Sigmoid colon (tissue), 7 donors: ENCODE data around the gene HNRNPA3. TPM values are rescaled to one million over a fixed set of nuclear protein-coding genes. Genes with fewer than 3 reads are reported as not detected.
A peak's percentile ranks its signal among the peaks of the same experiment; 100 is the strongest.

Source experiments
- DNase-seq: peaks from one replicate; pipeline ENCODE4 v3.0.0-alpha.2; 2019
- H3K27ac ChIP-seq, 4 donors: fragments of 200-600 bp; sonication (generic); one replicate each; pipeline ENCODE4 v1.5.1; 2016 to 2019; ENCODE audit warnings: mild to moderate bottlenecking in 1 of 4
- H3K27me3 ChIP-seq, 3 donors: fragments of 200-600 bp; sonication (generic); one replicate each; pipeline ENCODE4 v1.5.1; 2019; ENCODE audit warnings: mild to moderate bottlenecking in 1 of 3
- H3K36me3 ChIP-seq, 4 donors: fragments of 200-600 bp; sonication (generic); one replicate each; pipeline ENCODE4 v1.5.1; 2016 to 2019
- H3K4me1 ChIP-seq, 4 donors: fragments of 200-600 bp; sonication (generic); one replicate each; pipeline ENCODE4 v1.5.1; 2017 to 2019
- H3K4me3 ChIP-seq, 4 donors: fragments of 200-600 bp; sonication (generic); one replicate each; pipeline ENCODE4 v1.5.1; 2017 to 2019; ENCODE audit warnings: mild to moderate bottlenecking in 2 of 4, moderate library complexity in 1 of 4
- H3K9me3 ChIP-seq, 4 donors: fragments of 200-600 bp in 3 of 4; sonication (generic) in 3 of 4; one replicate each; pipeline versions ENCODE4 v1.5.1 to v1.6.1; 2013 to 2019
- CTCF ChIP-seq, 4 experiments: fragments of 450-650 bp in 3 of 4; fragments of 200-600 bp in 1 of 4; IDR thresholded peaks; one replicate each; pipeline ENCODE4 v1.5.1; 2016 to 2019; ENCODE audit warnings: antibody characterized with exemption in 4 of 4, mild to moderate bottlenecking in 3 of 4, moderate library complexity in 2 of 4
- EP300 ChIP-seq, 4 donors: sonication (generic); formaldehyde crosslinking; IDR thresholded peaks; one replicate each; pipeline ENCODE4 v1.6.1; 2017; ENCODE audit warnings: antibody characterized with exemption in 4 of 4
- POLR2A ChIP-seq, 2 donors: fragments of 450-650 bp; IDR thresholded peaks; one replicate each; pipeline ENCODE4 v1.6.1; 2016; ENCODE audit warnings: antibody characterized with exemption in 2 of 2, mild to moderate bottlenecking in 2 of 2, moderate library complexity in 2 of 2
- POLR2AphosphoS5 ChIP-seq, 4 donors: sonication (generic); formaldehyde crosslinking; IDR thresholded peaks; one replicate each; pipeline ENCODE4 v1.6.1; 2017; ENCODE audit warnings: antibody characterized with exemption in 4 of 4
- WGBS, 2 donors: extraction: QIAGEN DNeasy Blood & Tissue Kit; methylation state at CpG; one replicate each; pipeline ENCODE4 v1.1.7; 2013; 5-methylcytosine and 5-hydroxymethylcytosine counted together
- intact Hi-C: fragments of 100-400 bp; cut with DNase I; formaldehyde crosslinking; loops from one replicate; pipeline ENCODE4 v1.15.1; 2023
- polyA plus RNA-seq, 3 donors: library from polyadenylated mRNA; stranded (reverse); fragments of 200-250 nt; gene quantifications; one replicate each; pipeline ENCODE4 v1.2.3, GENCODE V29; 2013
- small RNA-seq, 3 donors: library from RNA; depleted of rRNA; stranded (forward); fragments of <200 nt; gene quantifications; one replicate each; pipeline ENCODE3, GENCODE V24; 2016
- total RNA-seq, 4 donors: library from RNA; depleted of rRNA; stranded (reverse); fragments of >200 nt; gene quantifications; one replicate each; pipeline ENCODE4 v1.1.0, GENCODE V29; 2016
- donor health status: healthy with polysubstance abuse.
- donor health status: Bipolar disorder and iron deficiency.
- donor health status: healthy.

HNRNPA3 gene
- total and polyA plus RNA-seq, 7 donors, result 69.2 to 261 (median 82.1) TPM

DNA sequence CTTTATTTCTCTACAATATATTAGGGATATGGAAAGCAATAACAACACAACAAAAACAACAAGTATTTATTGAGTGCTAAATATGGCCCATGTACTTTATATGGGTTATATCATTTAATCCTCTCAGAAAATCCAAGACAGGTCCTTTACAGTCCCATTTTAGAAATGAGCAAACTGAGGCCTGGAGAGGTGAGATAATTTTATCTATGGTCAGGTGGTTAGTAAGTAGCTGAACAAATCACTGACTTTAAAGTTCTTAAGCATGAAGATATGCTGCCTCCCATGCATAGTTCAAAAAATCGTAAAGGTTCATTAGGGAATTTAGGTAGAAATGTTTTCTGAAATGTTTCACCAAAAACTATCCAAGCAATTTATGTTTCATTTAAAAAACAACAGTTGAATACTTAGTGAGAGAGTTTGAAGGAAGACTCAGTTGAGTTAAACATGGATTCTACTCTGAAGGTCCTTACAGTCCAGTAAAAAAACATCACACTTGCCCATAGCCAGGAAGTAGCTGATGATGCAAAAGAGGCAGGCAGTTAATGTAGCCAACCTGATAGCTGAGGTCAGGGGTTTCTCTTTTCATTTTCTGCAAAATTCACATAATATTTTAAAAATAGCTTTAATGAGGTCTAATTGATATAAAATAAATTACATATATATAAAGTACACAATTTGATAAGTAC is 59.5 kb downstream of the HNRNPA3 start:
- TF ChIP-seq POLR2A (IDR thresholded peaks at IDR 0.05), result no peak
- TF ChIP-seq CTCF (IDR thresholded peaks at IDR 0.05), result no peak
- no peak for TF ChIP-seq POLR2AphosphoS5 (IDR thresholded peaks at IDR 0.05)
- TF ChIP-seq EP300 (IDR thresholded peaks at IDR 0.05), result no peak
- Histone ChIP-seq H3K36me3 (no peaks in the 10 kb centered on the region), H3K4me1 (peaks cover 0 to 21% (median 7%) of the 10 kb centered on the region in 4 donors), H3K27ac (no peak overlapping the region), H3K27me3 (no peaks in the 10 kb centered on the region), H3K4me3 (no peak overlapping the region), H3K9me3 (no peaks in the 10 kb centered on the region)
- intact Hi-C loops, result no loop called here
- 95 to 97% methylated on average over 1 of the region's 1 CpG for WGBS, 2 donors
- no peak for DNase-seq

- 61 to 77% methylated on average over 2 of the region's 2 CpGs for WGBS, 2 donors
- Histone ChIP-seq H3K9me3 (no peaks in the 10 kb centered on the region), H3K27ac (no peak overlapping the region), H3K4me3 (no peak overlapping the region), H3K36me3 (no peaks in the 10 kb centered on the region), H3K27me3 (no peaks in the 10 kb centered on the region), H3K4me1 (peaks cover 0 to 21% (median 7%) of the 10 kb centered on the region in 4 donors)
- no peak for DNase-seq
- intact Hi-C loops, result no loop called here
- no peak for TF ChIP-seq POLR2AphosphoS5 (IDR thresholded peaks at IDR 0.05)
- TF ChIP-seq EP300 (IDR thresholded peaks at IDR 0.05), result no peak
- TF ChIP-seq POLR2A (IDR thresholded peaks at IDR 0.05), result no peak
- TF ChIP-seq CTCF (IDR thresholded peaks at IDR 0.05), result no peak
Observed at GRCh38 chr2:177272765-177273164, 60.2 kb downstream of the HNRNPA3 start.

DNA sequence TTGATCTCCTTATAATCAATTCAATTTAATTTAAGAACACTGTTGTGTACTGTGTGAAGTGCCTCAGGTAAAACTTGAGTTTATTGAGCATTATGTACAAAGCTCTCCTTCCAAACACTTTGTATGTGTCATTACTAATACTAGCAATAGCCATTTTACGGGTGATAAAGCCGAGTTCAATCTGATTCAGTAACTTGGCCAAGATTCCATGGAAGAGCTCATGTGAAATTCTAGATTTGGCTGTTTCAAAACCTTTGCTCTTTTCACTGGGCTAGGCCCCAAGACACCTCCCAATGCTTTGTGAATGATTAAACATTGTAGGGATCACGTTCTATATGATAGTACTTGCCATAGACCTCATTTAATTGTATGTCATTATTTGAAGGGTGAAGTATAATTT is 60.8 kb downstream of the HNRNPA3 start:
- Histone ChIP-seq H3K27me3 (no peaks in the 10 kb centered on the region), H3K36me3 (no peaks in the 10 kb centered on the region), H3K4me1 (peaks cover 0 to 21% (median 7%) of the 10 kb centered on the region in 4 donors), H3K9me3 (no peaks in the 10 kb centered on the region), H3K27ac (peak overlapping the region in 2 of 4 donors; percentile 5 to 74), H3K4me3 (no peak overlapping the region)
- WGBS, 2 donors, result 12 to 56% methylated on average over 3 of the region's 3 CpGs
- TF ChIP-seq POLR2A (IDR thresholded peaks at IDR 0.05), result no peak
- TF ChIP-seq EP300 (IDR thresholded peaks at IDR 0.05), result no peak
- no peak for TF ChIP-seq POLR2AphosphoS5 (IDR thresholded peaks at IDR 0.05)
- TF ChIP-seq CTCF (IDR thresholded peaks at IDR 0.05), result no peak
- intact Hi-C loops, result no loop called here
- no peak for DNase-seq

Small RNA genes lying within 50 kb of the gene (small RNA-seq; reads per million reads assigned to genes)
- gene MIR3128, result 0 reads per million in 3 donors
- gene RF00019, result 0 reads per million in 3 donors

Other genes with a start within 250 kb of the HNRNPA3 start
- 100 to 1,000 TPM in 2 of 4 donors, 10 to 100 TPM in 2; 88.1 to 103 (median 98.1) TPM for gene NFE2L2, start 51.9 kb downstream of the HNRNPA3 start, total RNA-seq
- gene NFE2L2, start 51.9 kb downstream of the HNRNPA3 start, polyA plus RNA-seq, result 10 to 100 TPM; 46.7 to 88.3 (median 69.7) TPM
- 10 to 100 TPM; 22.0 to 37.5 (median 34.1) TPM for gene AGPS, start 180.0 kb downstream of the HNRNPA3 start, total RNA-seq
- 10 to 100 TPM; 13.1 to 17.3 (median 13.8) TPM for gene AGPS, start 180.0 kb downstream of the HNRNPA3 start, polyA plus RNA-seq